HG02759 (cell line): ENCODE results near the gene MIPOL1.
"Not testable (repeated sequence)": the region's sequence is repeated elsewhere in the genome, so short reads cannot be mapped to it uniquely, and the experiment has no call there.

ENCODE experiments used
- ATAC-seq: cut with Tn5 transposase; IDR thresholded peaks from one replicate; pipeline ENCODE4 v1.9.1; 2021; ENCODE audit warnings: mild to moderate bottlenecking, moderate library complexity; ENCODE audit not compliant: unreplicated experiment

MIPOL1 gene

DNA sequence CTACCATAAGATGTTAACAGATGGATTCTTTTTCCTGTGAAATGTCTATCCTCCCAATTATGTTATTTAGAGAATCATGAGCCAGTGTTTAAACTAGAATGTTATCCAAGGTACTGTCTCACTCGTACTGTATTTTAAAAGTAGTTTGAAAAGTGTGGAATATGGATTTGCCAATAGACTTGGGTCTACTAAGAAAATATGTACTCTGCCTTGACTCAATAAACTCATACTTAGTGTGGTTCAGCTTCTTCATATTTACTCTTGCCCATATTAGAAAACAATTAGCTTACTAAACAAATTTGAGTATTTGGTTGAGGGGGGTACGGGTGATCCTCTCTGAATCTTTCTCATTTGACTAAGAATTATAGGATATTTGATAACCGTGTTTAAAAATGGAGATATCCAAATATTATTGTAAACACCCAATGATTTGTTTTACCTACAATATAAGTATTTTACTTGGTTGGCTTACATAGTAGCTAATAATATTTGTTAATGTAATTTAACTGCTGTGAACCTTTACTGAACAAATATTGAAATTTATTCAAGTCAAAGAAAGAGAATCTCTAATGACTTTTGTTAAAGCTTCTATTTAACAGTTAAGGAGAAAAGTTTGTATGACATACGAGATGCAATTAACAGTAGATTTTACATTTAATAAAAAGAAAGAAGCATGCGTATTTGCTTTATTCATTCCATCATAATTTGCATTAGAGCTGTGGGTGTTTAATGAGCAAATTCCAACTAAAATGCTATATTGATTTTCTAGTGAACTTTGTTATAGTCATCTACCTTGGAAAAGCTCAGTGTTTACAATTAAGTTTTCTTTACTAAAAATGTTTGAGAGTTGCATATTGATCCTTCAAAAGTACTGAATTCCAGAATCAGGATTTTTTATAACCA, 81.2 kb downstream of the MIPOL1 start:
- no peak for ATAC-seq

DNA sequence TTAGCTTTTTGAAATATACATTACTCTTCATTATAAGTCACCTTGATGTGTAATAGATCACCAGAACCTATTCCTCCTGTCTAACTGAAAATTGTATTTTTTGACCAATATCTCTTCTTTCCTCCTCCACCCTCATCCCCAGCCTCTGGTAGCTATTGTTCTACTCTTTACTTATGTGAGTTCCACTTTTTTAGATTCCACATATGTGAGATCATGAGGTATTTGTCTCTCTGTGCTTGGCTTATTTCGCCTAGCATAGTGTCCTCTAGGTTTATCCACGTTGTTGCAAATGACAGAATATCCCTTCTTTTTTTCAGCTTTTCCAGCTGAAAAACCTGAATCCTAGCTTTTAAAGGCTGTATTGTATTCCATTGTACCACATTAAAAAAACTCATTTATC, 82.1 kb downstream of the MIPOL1 start:
- ATAC-seq, result no peak

- no peak for ATAC-seq
Measured at GRCh38 chr14:37284760-37285159, 87.0 kb downstream of the MIPOL1 start.

- ATAC-seq, result no peak
Measured at GRCh38 chr14:37285220-37285619, 87.5 kb downstream of the MIPOL1 start.

DNA sequence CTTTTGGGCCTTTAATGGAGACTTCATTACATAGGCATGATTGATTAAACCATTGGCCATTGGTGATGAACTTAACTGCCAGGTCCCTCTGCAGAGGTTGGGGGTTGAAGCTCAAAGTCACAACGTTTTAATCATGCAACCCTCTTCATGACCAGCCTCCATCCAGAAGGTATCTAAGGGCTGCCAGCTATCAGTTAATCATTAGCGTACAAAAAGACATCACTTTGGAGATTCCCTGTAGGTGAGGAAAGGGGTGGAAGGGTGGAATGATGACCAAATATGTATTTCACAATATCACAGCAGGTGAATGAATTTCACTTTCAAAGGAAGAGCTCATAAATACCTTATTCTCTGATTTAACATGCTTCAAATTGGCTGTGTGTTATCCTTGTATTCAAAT, 92.0 kb downstream of the MIPOL1 start:
- no peak for ATAC-seq

- not testable (repeated sequence) for ATAC-seq
Measured at GRCh38 chr14:37295262-37295661, 97.5 kb downstream of the MIPOL1 start.

- ATAC-seq, result no peak
Measured at GRCh38 chr14:37311252-37311651, 113.5 kb downstream of the MIPOL1 start.

GRCh38 chr14:37318938-37319337, 121.2 kb downstream of the MIPOL1 start:
- ATAC-seq, result no peak

GRCh38 chr14:37320106-37320505, 122.4 kb downstream of the MIPOL1 start:
- no peak for ATAC-seq

DNA sequence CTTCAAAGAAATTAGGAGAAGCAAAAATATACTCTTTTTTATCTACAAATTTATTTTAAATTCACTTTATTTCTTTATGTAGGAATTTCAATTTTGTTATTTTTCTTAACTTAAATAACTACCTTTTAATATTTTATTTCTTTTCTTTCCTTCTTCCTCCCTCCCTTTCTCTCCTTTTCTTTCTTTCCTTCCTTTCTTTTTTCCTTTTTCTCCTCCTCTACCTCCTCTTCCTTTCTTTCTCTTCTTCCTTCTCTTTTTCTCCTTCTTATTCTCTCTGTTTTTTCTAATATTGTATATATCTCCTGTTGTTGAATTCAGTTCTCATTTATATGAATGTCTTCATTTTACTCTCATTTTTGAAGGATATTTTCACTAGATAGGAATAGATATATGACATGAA, 127.6 kb downstream of the MIPOL1 start:
- ATAC-seq, result no peak

GRCh38 chr14:37326434-37326833, 128.7 kb downstream of the MIPOL1 start:
- no peak for ATAC-seq

- not testable (repeated sequence) for ATAC-seq
Measured at GRCh38 chr14:37327933-37328332, 130.2 kb downstream of the MIPOL1 start.

DNA sequence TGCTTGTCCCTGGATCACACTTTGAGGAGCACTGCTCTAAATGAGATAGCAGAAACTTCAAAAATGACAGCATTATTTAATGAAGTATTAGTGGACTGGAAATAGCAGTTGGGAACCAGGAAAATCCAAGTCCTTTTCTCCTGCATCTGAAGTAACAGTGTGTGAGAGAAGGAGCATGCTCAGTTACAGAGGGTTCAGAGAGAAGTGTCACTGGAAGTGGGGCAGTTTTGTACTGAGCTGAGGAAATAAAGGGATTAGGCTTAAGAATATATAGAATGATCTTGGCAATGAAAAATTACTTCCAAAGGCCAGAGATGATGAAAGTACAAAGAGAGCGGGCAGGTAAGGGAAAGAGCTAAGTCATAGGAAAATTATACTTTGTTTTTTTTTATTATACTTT, 130.9 kb downstream of the MIPOL1 start:
- ATAC-seq, result no peak

DNA sequence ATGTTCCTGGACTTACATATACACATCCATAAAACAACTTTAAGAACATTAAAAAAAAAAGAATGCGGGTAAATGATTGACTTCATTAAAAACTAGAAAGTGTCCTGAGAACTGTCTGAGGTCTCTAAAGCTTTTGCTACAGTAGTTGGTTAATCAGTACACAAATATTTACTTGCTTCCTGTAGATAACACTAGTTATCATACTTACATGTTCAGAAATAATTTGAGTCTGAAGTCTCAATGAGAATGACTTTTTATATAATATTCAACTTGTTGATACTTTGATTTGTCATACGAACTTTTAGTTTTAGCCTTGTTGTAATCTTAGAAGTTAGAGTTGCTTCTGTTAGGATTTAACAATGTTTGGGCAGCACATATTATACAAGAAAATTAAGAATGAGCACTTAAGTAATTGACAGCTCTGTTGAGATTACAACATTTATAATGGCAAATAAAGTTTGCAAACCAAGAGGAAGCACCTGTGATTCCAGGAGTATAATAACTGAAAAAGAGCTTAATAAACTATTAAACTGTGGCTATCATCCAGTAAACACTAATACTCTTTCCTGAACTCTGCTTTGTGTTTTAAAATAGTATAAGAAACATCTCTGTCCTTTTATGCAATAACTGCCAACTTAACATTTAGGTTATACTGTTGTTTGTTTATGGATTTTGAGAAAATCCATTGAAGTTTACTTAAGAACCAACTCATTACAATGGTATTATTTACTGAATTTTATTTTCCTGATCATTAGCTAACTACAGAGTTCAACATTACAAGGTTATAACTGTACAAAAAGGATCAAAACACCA, 131.7 kb downstream of the MIPOL1 start:
- no peak for ATAC-seq

DNA sequence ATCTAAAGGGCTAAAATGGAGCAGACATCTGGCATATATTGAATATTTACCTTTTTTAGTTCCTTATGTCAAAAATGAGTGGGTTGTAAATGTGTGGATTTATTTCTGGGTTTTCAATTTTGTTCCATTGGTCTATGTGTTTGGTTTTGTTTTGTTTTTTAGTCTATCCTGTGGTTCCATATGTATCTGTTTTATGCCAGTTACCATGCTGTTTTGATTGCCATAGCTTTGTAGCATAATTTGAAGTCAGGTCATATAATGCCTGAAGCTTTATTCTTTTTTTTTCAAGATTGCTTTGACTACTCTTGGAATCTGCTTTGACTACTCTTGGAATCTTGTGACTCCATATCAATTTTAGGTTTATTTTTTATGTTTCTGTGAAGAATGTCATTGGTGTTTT, 133.2 kb downstream of the MIPOL1 start:
- no peak for ATAC-seq

DNA sequence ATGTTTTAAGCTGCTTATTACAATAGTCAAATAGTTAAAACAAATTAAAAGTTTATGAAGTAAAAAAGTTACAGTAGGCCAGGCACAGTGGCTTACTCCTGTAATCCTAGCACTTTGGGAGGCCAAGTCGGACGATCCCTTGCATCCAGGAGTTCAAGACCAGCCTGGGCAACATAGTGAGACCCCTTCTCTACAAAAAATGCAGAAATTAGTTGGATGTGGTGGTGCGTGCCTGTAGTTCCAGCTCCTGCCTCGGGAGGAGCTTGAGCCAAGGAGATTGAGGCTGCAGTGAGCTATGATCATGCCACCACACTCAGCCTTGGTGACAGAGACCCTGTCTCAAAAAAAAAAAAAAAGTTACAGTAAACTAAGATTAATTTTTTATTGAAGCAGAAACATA, 142.6 kb downstream of the MIPOL1 start:
- ATAC-seq, result no peak

DNA sequence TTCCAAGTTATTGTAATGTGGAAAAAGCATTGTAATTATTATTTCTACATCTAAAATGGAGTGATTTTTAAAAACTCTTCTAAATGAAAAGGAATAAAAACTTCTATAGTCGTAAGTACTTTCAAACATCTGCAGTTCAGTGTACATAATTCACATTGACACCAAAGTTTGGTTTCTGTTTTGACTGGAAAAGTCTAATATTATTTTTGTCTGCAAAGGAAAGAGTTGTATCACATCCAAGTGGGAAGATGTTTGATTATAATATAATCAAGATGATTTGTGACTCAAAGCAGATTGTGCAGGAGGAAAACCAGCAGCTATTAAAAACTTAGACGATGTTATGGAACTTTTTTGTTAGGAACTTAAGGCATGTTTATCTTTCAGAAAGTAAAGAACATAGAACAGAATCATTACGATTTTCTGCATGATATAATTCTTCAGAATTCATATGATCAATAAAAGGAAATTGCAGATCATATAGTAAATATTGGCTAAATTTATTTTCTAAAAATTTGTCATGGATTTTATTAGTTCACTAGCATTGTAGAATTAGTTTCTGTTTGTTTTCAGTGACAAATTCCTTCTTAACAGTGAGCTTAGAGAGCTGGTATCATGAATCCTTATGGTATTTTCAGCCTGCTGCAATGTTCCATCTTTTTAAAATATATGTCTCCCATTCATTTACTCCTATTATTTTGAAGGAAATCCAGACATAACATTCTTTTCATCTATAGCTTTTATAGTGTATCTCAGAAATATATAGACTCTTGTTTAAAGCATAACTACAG, 145.8 kb downstream of the MIPOL1 start:
- no peak for ATAC-seq

GRCh38 chr14:37363661-37364060, 165.9 kb downstream of the MIPOL1 start:
- no peak for ATAC-seq

DNA sequence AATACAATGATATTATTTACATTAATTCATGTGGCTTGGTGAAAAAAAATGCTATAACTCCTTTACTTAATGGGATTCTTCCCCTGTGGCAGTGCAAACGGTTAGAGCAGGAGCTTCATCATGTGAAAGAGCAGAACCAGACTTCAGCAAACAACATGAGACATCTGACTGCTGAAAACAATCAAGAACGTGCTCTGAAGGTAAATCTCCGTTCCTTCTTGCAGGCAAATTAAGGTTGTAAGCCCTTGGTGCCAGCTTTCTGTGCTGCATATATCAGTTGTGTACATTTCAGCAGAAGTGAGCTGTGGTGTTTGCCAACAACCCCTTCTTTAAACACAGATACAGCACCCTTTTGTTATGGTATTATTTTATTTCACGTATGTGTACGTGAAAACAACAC, 171.7 kb downstream of the MIPOL1 start:
- no peak for ATAC-seq

- ATAC-seq, result no peak
Measured at GRCh38 chr14:37375566-37375965, 177.8 kb downstream of the MIPOL1 start.

DNA sequence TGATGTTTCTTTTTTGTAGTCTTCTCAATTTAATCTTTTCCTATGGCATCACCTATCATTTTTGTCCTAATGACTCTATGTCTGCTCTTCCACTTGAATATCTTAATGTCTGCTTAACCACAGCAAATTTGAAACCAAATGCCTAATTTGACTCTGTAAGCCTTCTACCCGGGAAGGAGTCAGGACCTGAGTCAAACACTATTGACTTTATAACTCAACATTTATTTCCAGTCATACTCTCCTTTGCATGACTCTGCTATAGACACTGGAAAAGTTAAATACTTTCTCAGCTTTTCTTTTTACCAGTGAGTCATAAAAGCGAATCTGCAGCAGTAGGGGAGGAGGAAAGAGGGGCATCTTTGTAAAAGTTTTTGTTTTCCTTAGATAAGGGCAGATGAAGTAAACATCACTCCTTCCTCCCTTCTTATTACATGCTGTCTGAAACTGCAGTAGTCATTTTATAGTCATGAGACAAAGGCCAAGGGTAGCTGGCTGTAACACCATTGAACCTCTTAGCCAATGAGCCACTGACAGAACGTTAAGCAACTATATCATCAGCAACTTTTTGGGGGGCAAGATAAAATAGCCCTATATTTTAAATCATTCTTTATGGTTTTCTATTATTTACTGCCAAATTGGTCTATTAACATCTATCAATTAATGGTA, 179.3 kb downstream of the MIPOL1 start:
- ATAC-seq, result no peak
